Measurements from ENCODE around the gene INPP1.

- TF ChIP-seq CTCF (IDR thresholded peaks at IDR 0.05) (no peak), POLR2A (IDR thresholded peaks at IDR 0.05) (no peak)
These were observed 26.2 kb downstream of the INPP1 start for GRCh38 chr2:190369635-190370034.

Measured in right lobe of liver (tissue), 4 donors.